Activated T-helper 1 cell treated with anti-CD3 and anti-CD28 coated beads, Interleukin-12 subunit alpha, Interleukin-12 subunit beta, Interleukin-2, Interleukin-4 antibody, amounts not matched to agents 30 ng/mL and 10 ng/mL and 1 ng/mL, durations not matched to agents 14 hours and 24 hours and 36 hours (primary cell): Measurements from ENCODE around the gene UGT1A10. TPM values are rescaled to one million over a fixed set of nuclear protein-coding genes. Genes with fewer than 3 reads are reported as not detected.
A peak's percentile ranks its signal among the peaks of the same experiment; 100 is the strongest.
"Not testable (repeated sequence)": the region's sequence is repeated elsewhere in the genome, so short reads cannot be mapped to it uniquely, and the experiment has no call there.

ENCODE experiments used
- DNase-seq: peaks from one replicate; pipeline ENCODE4 v3.0.0; 2021; ENCODE audit warnings: low spot score
- H3K27ac Mint-ChIP-seq: one replicate; pipeline ENCODE4 v1.8.0; 2021; ENCODE audit warnings: mild to moderate bottlenecking, mixed read lengths
- H3K27me3 Mint-ChIP-seq: one replicate; pipeline ENCODE4 v1.8.0; 2022; ENCODE audit warnings: mild to moderate bottlenecking, moderate library complexity, mixed read lengths; ENCODE audit not compliant: insufficient read depth
- H3K36me3 Mint-ChIP-seq: one replicate; pipeline ENCODE4 v1.8.0; 2021; ENCODE audit warnings: low read depth, mixed read lengths
- H3K4me1 Mint-ChIP-seq: one replicate; pipeline ENCODE4 v1.8.0; 2021; ENCODE audit warnings: low read depth, mixed read lengths
- H3K4me3 Mint-ChIP-seq: one replicate; pipeline ENCODE4 v1.8.0; 2021; ENCODE audit warnings: mild to moderate bottlenecking, moderate library complexity, mixed read lengths
- H3K9me3 Mint-ChIP-seq: one replicate; pipeline ENCODE4 v1.8.0; 2021; ENCODE audit warnings: mixed read lengths
- intact Hi-C: fragments of 100-400 bp; cut with micrococcal nuclease; formaldehyde crosslinking; loops from one replicate; pipeline ENCODE4 v1.15.1; 2024
- total RNA-seq: library from RNA; stranded (reverse); gene quantifications from 2 replicates; pipeline ENCODE4 v1.2.3, GENCODE V29; 2022

Gene UGT1A10
- total RNA-seq, 1 donor from 2014 or later, result not detected

- H3K4me3 Mint-ChIP-seq, result no peak overlapping the region
- no peaks in the 10 kb centered on the region for H3K9me3 Mint-ChIP-seq
- H3K27me3 Mint-ChIP-seq, result peaks cover 9% of the 10 kb centered on the region
- intact Hi-C loops, result no loop called here
- no peak overlapping the region for H3K27ac Mint-ChIP-seq
- no peaks in the 10 kb centered on the region for H3K4me1 Mint-ChIP-seq
- no peaks in the 10 kb centered on the region for H3K36me3 Mint-ChIP-seq
- no peak for DNase-seq
These were observed 70.5 kb downstream of the UGT1A10 start for GRCh38 chr2:233706720-233707119.

- DNase-seq, result no peak
- peaks cover 9% of the 10 kb centered on the region for H3K27me3 Mint-ChIP-seq
- H3K4me1 Mint-ChIP-seq, result no peaks in the 10 kb centered on the region
- intact Hi-C loops, result no loop called here
- no peaks in the 10 kb centered on the region for H3K9me3 Mint-ChIP-seq
- no peak overlapping the region for H3K27ac Mint-ChIP-seq
- no peak overlapping the region for H3K4me3 Mint-ChIP-seq
- H3K36me3 Mint-ChIP-seq, result no peaks in the 10 kb centered on the region
These were observed 71.8 kb downstream of the UGT1A10 start for GRCh38 chr2:233707940-233708644.

- no peaks in the 10 kb centered on the region for H3K36me3 Mint-ChIP-seq
- no peak for DNase-seq
- no peaks in the 10 kb centered on the region for H3K9me3 Mint-ChIP-seq
- H3K4me1 Mint-ChIP-seq, result no peaks in the 10 kb centered on the region
- intact Hi-C loops, result no loop called here
- no peak overlapping the region for H3K4me3 Mint-ChIP-seq
- H3K27ac Mint-ChIP-seq, result no peak overlapping the region
- H3K27me3 Mint-ChIP-seq, result peaks cover 12% of the 10 kb centered on the region
These were observed 72.7 kb downstream of the UGT1A10 start for GRCh38 chr2:233708942-233709341.

- intact Hi-C loops, result loop anchor here (2.0 to 5.0 kb wide), 2 partner anchors 307 to 1104 kb away; no protein-coding TSS in a partner anchor
- Mint-ChIP-seq H3K4me1 (no peaks in the 10 kb centered on the region), H3K27ac (no peak overlapping the region), H3K4me3 (no peak overlapping the region), H3K27me3 (peaks cover 11% of the 10 kb centered on the region), H3K36me3 (no peaks in the 10 kb centered on the region), H3K9me3 (no peaks in the 10 kb centered on the region)
- DNase-seq, result peak; percentile 40
These were observed 75.2 kb downstream of the UGT1A10 start for GRCh38 chr2:233711312-233712008.

GRCh38 chr2:233712611-233713261 is 76.5 kb downstream of the UGT1A10 start, which contains the start of gene UGT1A5:
TSS of gene UGT1A5 (plus strand) at chr2:233712907. CDS start at chr2:233712992, 85 bp downstream.
- H3K27ac Mint-ChIP-seq, result no peak within 1 kb of the TSS
- no peak within 1 kb of the TSS for H3K4me3 Mint-ChIP-seq
- no peaks in the 10 kb centered on the region for H3K36me3 Mint-ChIP-seq
- H3K9me3 Mint-ChIP-seq, result no peaks in the 10 kb centered on the region
- intact Hi-C loops, result loop anchor here (5.0 kb wide), 1 partner anchor 1105 kb away; no protein-coding TSS in a partner anchor
- no peaks in the 10 kb centered on the region for H3K4me1 Mint-ChIP-seq
- peaks cover 11% of the 10 kb centered on the region for H3K27me3 Mint-ChIP-seq
- no peak for DNase-seq

- no peak for DNase-seq
- H3K9me3 Mint-ChIP-seq, result no peaks in the 10 kb centered on the region
These were observed 77.0 kb downstream of the UGT1A10 start for GRCh38 chr2:233713262-233713615.

GRCh38 chr2:233714121-233714520 is 77.9 kb downstream of the UGT1A10 start:
- Mint-ChIP-seq H3K9me3 (no peaks in the 10 kb centered on the region), H3K27ac (no peak overlapping the region), H3K36me3 (no peaks in the 10 kb centered on the region), H3K27me3 (peaks cover 16% of the 10 kb centered on the region), H3K4me1 (no peaks in the 10 kb centered on the region), H3K4me3 (no peak overlapping the region)
- intact Hi-C loops, result loop anchor here (5.0 kb wide), 1 partner anchor 1107 kb away; no protein-coding TSS in a partner anchor
- no peak for DNase-seq

More at GRCh38 chr2:233713262-233713615, 77.0 kb downstream of the UGT1A10 start:
- H3K4me1 Mint-ChIP-seq, result no peaks in the 10 kb centered on the region
- intact Hi-C loops, result loop anchor here (5.0 kb wide), 1 partner anchor 1106 kb away; no protein-coding TSS in a partner anchor
- no peak overlapping the region for H3K4me3 Mint-ChIP-seq
- peaks cover 13% of the 10 kb centered on the region for H3K27me3 Mint-ChIP-seq
- H3K27ac Mint-ChIP-seq, result no peak overlapping the region
- H3K36me3 Mint-ChIP-seq, result no peaks in the 10 kb centered on the region

GRCh38 chr2:233718552-233718951 is 82.3 kb downstream of the UGT1A10 start, which contains the start of gene UGT1A4:
TSS of gene UGT1A4 (plus strand) at chr2:233718736. CDS start at chr2:233718821, 85 bp downstream.
- Mint-ChIP-seq H3K9me3 (no peaks in the 10 kb centered on the region), H3K36me3 (no peaks in the 10 kb centered on the region), H3K27ac (no peak within 1 kb of the TSS), H3K27me3 (peaks cover 11% of the 10 kb centered on the region), H3K4me3 (no peak within 1 kb of the TSS), H3K4me1 (no peaks in the 10 kb centered on the region)
- intact Hi-C loops, result no loop called here
- DNase-seq, result no peak

- Mint-ChIP-seq H3K4me3 (no peak within 1 kb of the TSS), H3K4me1 (no peaks in the 10 kb centered on the region), H3K9me3 (no peaks in the 10 kb centered on the region), H3K27me3 (peaks cover 2% of the 10 kb centered on the region), H3K27ac (no peak within 1 kb of the TSS), H3K36me3 (no peaks in the 10 kb centered on the region)
- no peak for DNase-seq
- intact Hi-C loops, result no loop called here
These were observed 92.6 kb downstream of the UGT1A10 start, which contains the start of gene UGT1A3 for GRCh38 chr2:233728723-233729301. TSS of gene UGT1A3 (plus strand) at chr2:233729042. CDS start at chr2:233729127, 85 bp downstream.

- H3K4me1 Mint-ChIP-seq, H3K9me3 Mint-ChIP-seq, intact Hi-C loops, H3K4me3 Mint-ChIP-seq, H3K36me3 Mint-ChIP-seq, H3K27ac Mint-ChIP-seq, DNase-seq, H3K27me3 Mint-ChIP-seq: not testable (repeated sequence)
These were observed 100.8 kb downstream of the UGT1A10 start for GRCh38 chr2:233736868-233737653.

GRCh38 chr2:233740870-233741269 is 104.6 kb downstream of the UGT1A10 start:
- H3K4me3 Mint-ChIP-seq, result no peak overlapping the region
- H3K4me1 Mint-ChIP-seq, result no peaks in the 10 kb centered on the region
- no peak for DNase-seq
- H3K36me3 Mint-ChIP-seq, result no peaks in the 10 kb centered on the region
- H3K27me3 Mint-ChIP-seq, result no peaks in the 10 kb centered on the region
- no peak overlapping the region for H3K27ac Mint-ChIP-seq
- H3K9me3 Mint-ChIP-seq, result no peaks in the 10 kb centered on the region
- intact Hi-C loops, result no loop called here
